HG02870 (cell line): Measurements from ENCODE around the gene PDE4D.

Experiments used
- ATAC-seq: cut with Tn5 transposase; IDR thresholded peaks from one replicate; pipeline ENCODE4 v1.9.1; 2021; ENCODE audit warnings: mild to moderate bottlenecking, moderate library complexity; ENCODE audit not compliant: unreplicated experiment

Gene PDE4D

DNA sequence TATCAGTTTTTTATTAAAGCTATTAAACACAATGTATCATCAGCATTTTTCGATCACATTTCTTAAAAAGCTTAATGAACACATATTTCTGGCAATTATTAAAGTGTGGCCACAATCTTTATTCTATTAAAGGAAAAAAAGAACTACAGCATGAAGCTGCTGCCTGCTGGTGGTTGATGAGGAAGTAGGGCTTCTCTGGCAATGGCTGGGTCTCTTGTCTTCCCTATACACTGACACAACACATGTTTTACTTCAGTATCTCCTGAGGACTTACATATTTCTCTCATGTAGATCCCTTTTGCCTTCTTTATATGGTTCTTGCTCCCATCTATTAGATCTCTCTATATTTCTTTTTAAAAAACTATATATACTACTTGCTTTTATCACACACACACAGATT lies 719.9 kb downstream of the PDE4D start:
- no peak for ATAC-seq

DNA sequence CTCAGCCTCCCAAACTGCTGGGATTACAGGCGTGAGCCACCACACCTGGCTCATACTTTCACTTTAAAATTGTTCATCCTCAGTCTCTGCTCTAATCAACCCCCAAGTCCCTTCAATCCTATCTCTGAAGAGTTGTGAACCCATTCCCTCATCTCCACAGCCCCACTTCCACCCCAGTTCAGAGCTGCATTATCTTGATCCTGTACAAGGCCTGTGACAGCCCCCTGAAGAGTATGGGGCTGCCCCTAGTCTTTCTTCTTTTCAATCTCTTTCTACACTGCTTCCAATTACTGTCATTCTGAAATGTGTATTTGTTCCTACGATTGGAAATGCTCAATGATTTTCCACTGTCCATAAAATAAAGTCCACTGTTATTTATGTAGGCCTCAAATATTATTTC lies 722.4 kb downstream of the PDE4D start:
- ATAC-seq: no peak

- ATAC-seq: no peak
Observed at GRCh38 chr5:59169768-59170150, 723.8 kb downstream of the PDE4D start.

GRCh38 chr5:59169081-59169767 lies 724.3 kb downstream of the PDE4D start:
- ATAC-seq: no peak

DNA sequence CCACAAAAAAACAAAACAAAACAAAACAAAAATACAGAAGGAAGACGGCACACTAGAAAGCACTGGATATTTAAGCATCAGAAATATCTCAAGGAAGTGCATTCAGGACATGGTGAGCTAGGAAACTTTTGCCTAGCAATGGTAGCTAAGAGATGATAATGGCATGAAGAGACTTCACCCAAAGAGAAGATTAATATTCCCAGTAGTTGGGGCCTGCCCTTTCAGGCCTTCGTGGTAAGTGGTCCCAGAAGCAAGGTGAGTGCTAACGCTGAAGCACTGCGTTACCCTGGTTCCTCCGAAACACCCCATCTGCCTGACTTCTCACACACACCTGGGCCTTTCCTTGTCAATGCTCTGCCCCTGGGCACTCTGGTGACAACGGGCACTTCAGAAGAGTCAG lies 725.5 kb downstream of the PDE4D start:
- no peak for ATAC-seq

DNA sequence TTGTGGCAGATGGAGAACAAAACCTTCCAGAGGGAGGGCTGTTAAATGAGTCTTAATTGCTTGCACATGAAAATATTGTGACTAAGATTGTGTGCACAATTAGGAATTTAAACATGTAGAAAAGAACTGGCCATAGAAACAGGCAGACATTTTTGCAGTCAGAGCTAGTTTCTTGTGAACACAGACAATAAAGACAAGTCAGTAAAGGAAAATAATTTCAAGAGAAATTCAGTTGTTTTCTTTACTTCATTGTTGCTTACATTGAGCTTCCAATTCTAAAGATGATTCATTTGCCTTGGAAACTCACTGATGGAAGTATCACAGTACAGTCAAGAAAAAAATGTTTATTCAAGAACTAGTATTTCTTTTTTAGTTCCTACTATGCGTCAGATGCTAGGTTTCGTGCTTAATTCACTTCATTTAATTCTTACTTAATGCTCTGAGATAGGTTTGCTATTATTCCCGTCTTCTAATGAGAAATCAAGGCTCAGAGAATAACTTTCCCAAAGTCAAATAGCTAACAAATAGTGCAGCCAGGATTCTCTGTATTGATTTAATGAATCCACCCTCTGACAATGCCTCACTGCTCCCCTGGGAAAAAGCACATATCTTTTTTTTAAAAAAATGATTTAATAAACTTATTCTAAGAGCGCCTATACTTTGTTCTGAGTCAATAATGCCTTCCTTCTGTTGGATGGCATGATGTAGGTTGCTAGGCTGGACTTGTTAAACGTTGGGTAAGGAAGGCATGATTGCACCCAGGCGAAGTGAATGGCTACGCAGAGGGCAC lies 729.3 kb downstream of the PDE4D start:
- ATAC-seq: no peak

DNA sequence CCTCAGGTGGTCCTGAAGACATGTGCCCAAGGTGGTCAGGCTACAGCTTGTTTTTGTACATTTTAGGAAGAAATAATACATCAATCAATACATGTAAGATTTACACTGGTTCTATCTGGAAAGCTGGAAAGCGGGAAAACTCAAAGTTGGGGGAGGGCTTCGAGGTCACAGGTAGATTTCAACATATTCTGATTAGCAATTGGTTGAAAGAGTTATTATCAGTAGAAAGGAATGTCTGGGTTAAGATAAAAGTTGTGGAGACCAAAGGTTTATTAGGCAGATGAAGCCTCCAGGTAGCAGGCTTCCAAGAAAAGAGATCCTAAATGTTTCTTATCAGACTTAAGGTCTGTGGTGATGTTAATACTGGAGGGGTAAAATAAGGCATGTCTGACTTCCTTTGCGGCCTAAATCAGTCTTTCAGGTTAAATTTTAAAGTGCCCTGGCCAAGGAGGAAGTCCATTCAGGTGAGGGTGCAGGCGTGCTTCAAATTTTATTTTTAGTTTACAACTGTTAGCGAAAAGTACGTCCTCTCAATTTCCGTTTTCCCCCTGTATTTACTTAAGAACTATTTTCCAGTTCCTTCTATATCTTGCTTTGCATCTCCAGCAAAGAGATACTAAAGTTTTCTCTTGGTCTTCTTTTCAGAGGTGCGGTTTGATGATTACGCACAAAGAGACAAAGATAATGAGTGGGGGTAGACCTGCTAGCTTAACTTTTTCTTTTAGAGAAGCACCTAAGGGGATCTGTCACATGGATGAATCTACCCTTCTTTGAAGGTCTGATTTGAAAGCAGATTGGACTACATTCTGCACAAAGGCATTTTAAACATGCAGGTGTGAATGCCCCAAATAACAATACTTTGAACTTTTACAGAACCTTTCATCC lies 732.1 kb downstream of the PDE4D start:
- ATAC-seq: no peak

- no peak for ATAC-seq
Observed at GRCh38 chr5:59158637-59159391, 734.7 kb downstream of the PDE4D start.

- no peak for ATAC-seq
Observed at GRCh38 chr5:59158165-59158564, 735.4 kb downstream of the PDE4D start.

- no peak for ATAC-seq
Observed at GRCh38 chr5:59157068-59157467, 736.5 kb downstream of the PDE4D start.

- ATAC-seq: peak; percentile 49
Observed at GRCh38 chr5:59152701-59153245, 740.8 kb downstream of the PDE4D start.

- no peak for ATAC-seq
Observed at GRCh38 chr5:59151162-59151889, 742.2 kb downstream of the PDE4D start.

DNA sequence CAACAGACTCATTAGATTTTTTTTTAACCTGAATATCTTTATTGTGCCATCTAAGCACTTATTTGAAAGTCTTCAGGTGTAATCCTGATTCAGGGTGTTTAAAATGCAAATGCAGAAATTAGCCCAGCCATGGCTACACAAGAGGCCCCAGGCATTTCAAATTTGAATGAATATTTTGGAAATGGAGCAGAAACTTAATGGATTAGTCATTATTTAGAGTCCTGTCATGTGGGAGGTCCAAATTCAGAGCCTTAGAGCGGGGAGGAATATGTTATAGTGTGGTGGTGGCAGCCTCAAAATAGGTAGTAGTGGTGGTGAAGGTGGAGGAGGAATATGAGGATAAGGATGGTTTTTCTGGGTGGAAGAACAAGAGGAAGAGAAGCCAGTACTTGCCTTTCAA lies 743.7 kb downstream of the PDE4D start:
- ATAC-seq: no peak

DNA sequence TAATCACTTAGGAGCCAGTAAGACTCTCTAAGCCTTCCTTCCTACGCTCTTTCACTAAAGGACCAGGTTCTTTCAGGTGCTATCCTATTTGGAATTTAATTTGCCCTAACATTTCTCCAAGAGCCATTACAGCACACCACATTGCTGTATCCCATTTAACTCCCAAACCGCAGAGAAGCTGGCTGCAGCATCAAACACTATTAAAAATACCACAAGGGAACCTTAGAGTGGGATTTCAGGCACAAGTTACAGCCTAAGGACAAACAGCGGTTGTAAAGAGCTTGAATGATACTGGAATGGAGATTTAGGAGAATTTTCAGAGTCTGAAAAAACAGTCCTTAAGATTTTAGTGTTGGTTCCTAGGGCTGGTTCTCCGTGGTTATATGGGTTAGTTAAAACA lies 744.3 kb downstream of the PDE4D start:
- ATAC-seq: no peak

- no peak for ATAC-seq
Observed at GRCh38 chr5:59146729-59147128, 746.8 kb downstream of the PDE4D start.

DNA sequence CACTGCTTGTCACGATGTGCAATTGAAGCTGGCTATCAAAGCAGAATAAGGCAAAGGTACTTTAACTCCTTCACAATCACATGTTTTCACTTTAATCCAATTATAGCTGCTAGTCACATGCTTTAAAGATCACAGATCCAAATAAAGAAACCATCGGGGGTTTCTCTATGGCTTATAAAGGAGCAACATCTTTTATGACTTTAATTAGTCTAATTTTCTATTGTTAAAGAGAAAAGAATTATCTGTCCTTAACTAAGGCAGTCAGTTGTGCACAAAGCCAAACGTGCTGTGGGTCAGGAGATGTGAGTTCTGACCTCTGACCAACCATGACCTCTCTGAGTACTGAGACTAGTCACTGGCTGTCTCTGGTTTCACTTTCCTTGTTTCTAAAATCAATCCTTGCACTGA lies 749.6 kb downstream of the PDE4D start:
- peak; percentile 95 for ATAC-seq

DNA sequence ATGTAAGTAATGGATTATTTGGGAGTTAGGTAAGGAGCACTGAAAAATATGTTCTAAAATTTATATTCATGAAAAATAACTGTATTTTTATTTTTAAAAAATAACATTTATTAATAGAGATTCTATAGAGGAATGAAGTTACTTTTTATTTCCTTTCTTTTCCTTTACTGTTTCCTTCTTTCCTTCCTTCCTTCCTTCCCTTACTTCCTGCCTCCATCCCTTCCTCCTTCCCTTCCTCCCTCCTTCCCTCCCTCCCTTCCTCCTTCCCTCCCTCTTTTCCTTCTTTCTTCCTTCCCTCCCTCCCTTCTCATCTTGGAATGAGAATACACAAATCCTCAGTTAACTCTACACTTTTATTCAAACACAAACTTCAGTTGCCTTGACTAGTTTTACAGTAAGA lies 750.6 kb downstream of the PDE4D start:
- ATAC-seq: no peak

DNA sequence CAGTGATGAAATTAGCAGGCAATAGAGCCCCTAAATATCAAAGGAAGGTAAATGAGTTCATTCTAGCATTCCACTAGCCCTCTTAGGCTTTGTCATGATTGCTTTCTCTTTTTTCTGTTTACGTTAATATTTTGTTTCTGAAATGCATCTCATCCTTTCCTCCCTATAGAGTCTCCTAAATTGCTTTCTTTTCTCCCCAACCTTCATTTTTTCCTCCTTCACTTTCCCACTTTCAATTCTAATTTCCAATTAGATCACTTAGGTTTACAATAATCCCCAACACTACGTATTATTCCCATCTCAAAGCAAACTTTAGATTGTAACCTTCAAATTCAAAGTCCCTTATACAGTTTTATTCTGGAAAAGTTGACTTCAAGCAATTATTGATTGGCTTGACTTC lies 751.4 kb downstream of the PDE4D start:
- ATAC-seq: no peak

- ATAC-seq: no peak
Observed at GRCh38 chr5:59140133-59140532, 753.4 kb downstream of the PDE4D start.

- peak; percentile 38 for ATAC-seq
Observed at GRCh38 chr5:59139695-59140094, 753.8 kb downstream of the PDE4D start.
